SK-N-SH (cell line): Measurements from ENCODE around the gene GRIK1. TPM values are rescaled to one million over a fixed set of nuclear protein-coding genes. Genes with fewer than 3 reads are reported as not detected.

Source experiments
- CTCF ChIA-PET: fragments of 300-600, 350-600 bp; formaldehyde crosslinking; extraction: SDS; loops from one replicate; lab custom pipeline; 2021; lab: Yijun Ruan, JAX
- POLR2A ChIA-PET: fragments of 350-600 bp; sonication (Branson Sonifier 250); formaldehyde crosslinking; extraction: SDS; loops from one replicate; lab custom pipeline; 2020; ENCODE audit warnings: antibody characterized with exemption, inconsistent platforms; lab: Yijun Ruan, JAX
- DNase-seq: peaks from one replicate; pipeline ENCODE4 v3.0.0; 2012
- H2AFZ ChIP-seq: fragments of 200-600 bp; sonication (generic); 2 replicates; pipeline ENCODE4 v1.8.1; 2016; ENCODE audit warnings: antibody characterized with exemption, mild to moderate bottlenecking, low read depth
- H3F3A ChIP-seq: fragments of 200-600 bp; sonication (generic); replicated peaks from 2 replicates; pipeline ENCODE3; 2016; ENCODE audit warnings: antibody characterized with exemption, mild to moderate bottlenecking; ENCODE audit not compliant: insufficient read depth
- H3K27ac ChIP-seq, 2 experiments: fragments of 200-500 bp in 1 of 2; fragments of 200-600 bp in 1 of 2; sonication (Bioruptor generic) in 1 of 2; sonication (generic), shearing (Covaris generic) in 1 of 2; 2 replicates each; pipeline versions ENCODE4 v1.5.1 to v1.6.1; 2014 to 2016; ENCODE audit warnings: low read depth in 2 of 2, inconsistent platforms in 1 of 2, low read length in 1 of 2, mild to moderate bottlenecking in 1 of 2, mixed read lengths in 1 of 2
- H3K27me3 ChIP-seq: fragments of 200-600 bp; sonication (generic), shearing (Covaris generic); 2 replicates; pipeline ENCODE4 v1.6.1; 2016; ENCODE audit warnings: mixed run types; ENCODE audit not compliant: insufficient read depth
- H3K36me3 ChIP-seq, 2 experiments: fragments of 200-500 bp in 1 of 2; fragments of 200-600 bp in 1 of 2; sonication (Bioruptor generic) in 1 of 2; sonication (generic) in 1 of 2; replicated peaks in 1 of 2; 2 replicates each; pipeline versions ENCODE3 to v1.5.1; 2014 to 2016; ENCODE audit warnings: low read length in 1 of 2, mild to moderate bottlenecking in 1 of 2; ENCODE audit not compliant: insufficient read depth in 2 of 2, control insufficient read depth in 1 of 2
- H3K4me1 ChIP-seq, 2 experiments: fragments of 200-500 bp in 1 of 2; fragments of 200-600 bp in 1 of 2; sonication (Bioruptor generic) in 1 of 2; sonication (generic), shearing (Covaris generic) in 1 of 2; 2 replicates each; pipeline versions ENCODE4 v1.5.1 to v1.6.1; 2014 to 2016; ENCODE audit warnings: low read depth in 1 of 2, low read length in 1 of 2, mixed run types in 1 of 2; ENCODE audit not compliant: insufficient read depth in 2 of 2, control insufficient read depth in 1 of 2
- H3K4me2 ChIP-seq: fragments of 200-600 bp; sonication (generic), shearing (Covaris generic); 2 replicates; pipeline ENCODE4 v1.6.1; 2017; ENCODE audit warnings: mixed run types
- H3K4me3 ChIP-seq, 2 experiments: fragments of 200-500 bp in 1 of 2; fragments of 200-600 bp in 1 of 2; sonication (Bioruptor generic) in 1 of 2; sonication (generic), shearing (Covaris generic) in 1 of 2; 2 replicates each; pipeline versions ENCODE4 v1.5.1 to v1.8.1; 2014 to 2016; ENCODE audit warnings: low read depth in 2 of 2, inconsistent platforms in 1 of 2, low read length in 1 of 2, mild to moderate bottlenecking in 1 of 2, mixed read lengths in 1 of 2, moderate library complexity in 1 of 2
- H3K79me2 ChIP-seq: fragments of 200-600 bp; sonication (generic); 2 replicates; pipeline ENCODE4 v1.8.1; 2017; ENCODE audit warnings: mild to moderate bottlenecking; ENCODE audit not compliant: insufficient read depth
- H3K9ac ChIP-seq: fragments of 200-600 bp; sonication (generic); 2 replicates; pipeline ENCODE4 v1.6.1; 2017; ENCODE audit warnings: mixed run types
- H3K9me2 ChIP-seq: fragments of 200-600 bp; sonication (generic); 2 replicates; pipeline ENCODE4 v1.6.1; 2017; ENCODE audit warnings: mixed run types
- H3K9me3 ChIP-seq: fragments of 200-600 bp; sonication (generic); 2 replicates; pipeline ENCODE4 v1.6.1; 2017; ENCODE audit warnings: mixed run types, mild to moderate bottlenecking, moderate library complexity
- H4K20me1 ChIP-seq: fragments of 200-600 bp; sonication (generic); 2 replicates; pipeline ENCODE4 v1.6.1; 2017; ENCODE audit warnings: mild to moderate bottlenecking, mixed run types; ENCODE audit not compliant: insufficient read depth
- CHD2 ChIP-seq: fragments of 150-350 bp; IDR thresholded peaks from 2 replicates; pipeline ENCODE4 v1.6.1; 2018; ENCODE audit warnings: low read length; ENCODE audit not compliant: partially characterized antibody
- FOXJ3 ChIP-seq: sonication (generic); formaldehyde crosslinking; IDR thresholded peaks from 2 replicates; pipeline ENCODE4 v1.5.1; 2020; ENCODE audit warnings: mild to moderate bottlenecking, missing genetic modification reagents
- FOXM1 ChIP-seq: IDR thresholded peaks from 2 replicates; pipeline ENCODE4 v1.4.0; 2012; ENCODE audit warnings: low read depth, mild to moderate bottlenecking
- GABPA ChIP-seq: IDR thresholded peaks from 2 replicates; pipeline ENCODE4 v1.4.0; 2012; ENCODE audit warnings: low read depth, mild to moderate bottlenecking
- GATA2 ChIP-seq: sonication (generic); formaldehyde crosslinking; IDR thresholded peaks from 2 replicates; pipeline ENCODE4 v1.5.0; 2020; ENCODE audit warnings: mild to moderate bottlenecking, missing genetic modification reagents
- JUND ChIP-seq: IDR thresholded peaks from 2 replicates; pipeline ENCODE4 v1.4.0; 2012
- NRF1 ChIP-seq: IDR thresholded peaks from 2 replicates; pipeline ENCODE4 v1.6.1; 2012; ENCODE audit warnings: low read depth, mild to moderate bottlenecking, low read length
- POLR2AphosphoS5 ChIP-seq: IDR thresholded peaks from 2 replicates; pipeline ENCODE4 v1.6.1; 2012; ENCODE audit warnings: low read depth, low read length
- RFX5 ChIP-seq: IDR thresholded peaks from 2 replicates; pipeline ENCODE4 v1.6.1; 2012; ENCODE audit warnings: mild to moderate bottlenecking, improper control_type of control experiment, low read length
- SIN3A ChIP-seq: IDR thresholded peaks from 2 replicates; pipeline ENCODE4 v1.6.1; 2012; ENCODE audit warnings: low read depth, mild to moderate bottlenecking, low read length, moderate library complexity, borderline replicate concordance
- TAF1 ChIP-seq: IDR thresholded peaks from 2 replicates; pipeline ENCODE4 v1.6.1; 2012; ENCODE audit warnings: low read depth, mild to moderate bottlenecking, low read length, moderate library complexity, borderline replicate concordance
- TEAD4 ChIP-seq: IDR thresholded peaks from 2 replicates; pipeline ENCODE4 v1.4.0; 2012; ENCODE audit warnings: mild to moderate bottlenecking, borderline replicate concordance; ENCODE audit not compliant: insufficient read depth
- WGBS: methylation state at CpG from one replicate; pipeline ENCODE4 v1.1.6; 2017; ENCODE audit warnings: low lambda C conversion rate; 5-methylcytosine and 5-hydroxymethylcytosine counted together
- polyA plus RNA-seq, 3 experiments: library from polyadenylated mRNA; depleted of rRNA; stranded (reverse); fragments of >200 nt; gene quantifications; 2 replicates each; pipeline ENCODE4 v1.2.3, GENCODE V29; 2012
- TF ChIP-seq, protein P1 (sequence below): fragments of 150-350 bp; IDR thresholded peaks from 2 replicates; pipeline ENCODE4 v1.6.1; 2016; ENCODE audit warnings: mild to moderate bottlenecking, low read depth, low read length
- TF ChIP-seq, protein P2 (sequence below): IDR thresholded peaks from 2 replicates; pipeline ENCODE4; 2012
- TF ChIP-seq, protein P3 (sequence below): fragments of 200-600 bp; sonication (generic); IDR thresholded peaks from 2 replicates; pipeline ENCODE4 v1.6.1; 2017; ENCODE audit warnings: antibody characterized with exemption, mild to moderate bottlenecking, moderate library complexity
- TF ChIP-seq, protein P4 (sequence below): IDR thresholded peaks from 2 replicates; pipeline ENCODE4 v1.4.0; 2012; ENCODE audit warnings: low read depth, borderline replicate concordance
- TF ChIP-seq, protein P5 (sequence below): IDR thresholded peaks from 2 replicates; pipeline ENCODE4 v1.4.0; 2012; ENCODE audit warnings: low read depth
- TF ChIP-seq, protein P6 (sequence below): fragments of 150-350 bp; IDR thresholded peaks from 2 replicates; pipeline ENCODE4 v1.6.1; 2017; ENCODE audit warnings: antibody characterized with exemption, low read length, low read depth, borderline replicate concordance
- TF ChIP-seq, protein P7 (sequence below): IDR thresholded peaks from 2 replicates; pipeline ENCODE4 v1.6.1; 2012; ENCODE audit warnings: mild to moderate bottlenecking, low read depth, low read length, moderate library complexity

Gene GRIK1
- polyA plus RNA-seq, 1 of the 3 experiments (the other 2 are of a cell fraction): not detected

DNA sequence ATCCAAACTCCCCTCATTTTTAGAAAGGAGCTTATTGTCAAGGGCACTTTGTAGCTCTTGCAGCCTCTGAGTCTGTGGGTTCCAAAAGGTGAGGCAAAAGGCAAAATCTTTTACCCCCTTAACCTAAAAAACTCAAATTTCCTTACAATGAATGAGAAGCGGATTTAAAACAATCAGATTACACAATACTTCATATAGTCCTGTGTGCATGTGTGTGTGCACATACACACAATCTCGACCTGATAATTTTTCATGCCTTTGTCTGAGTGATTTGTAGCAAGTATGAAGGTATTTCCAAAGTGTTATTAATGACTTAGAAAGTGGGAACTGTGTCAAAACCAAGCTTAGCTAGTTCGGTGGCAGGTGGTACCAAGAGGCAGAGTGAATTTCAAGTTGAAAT is 42.9 kb downstream of the GRIK1 start (continued):
- TF ChIP-seq, protein P1, sequence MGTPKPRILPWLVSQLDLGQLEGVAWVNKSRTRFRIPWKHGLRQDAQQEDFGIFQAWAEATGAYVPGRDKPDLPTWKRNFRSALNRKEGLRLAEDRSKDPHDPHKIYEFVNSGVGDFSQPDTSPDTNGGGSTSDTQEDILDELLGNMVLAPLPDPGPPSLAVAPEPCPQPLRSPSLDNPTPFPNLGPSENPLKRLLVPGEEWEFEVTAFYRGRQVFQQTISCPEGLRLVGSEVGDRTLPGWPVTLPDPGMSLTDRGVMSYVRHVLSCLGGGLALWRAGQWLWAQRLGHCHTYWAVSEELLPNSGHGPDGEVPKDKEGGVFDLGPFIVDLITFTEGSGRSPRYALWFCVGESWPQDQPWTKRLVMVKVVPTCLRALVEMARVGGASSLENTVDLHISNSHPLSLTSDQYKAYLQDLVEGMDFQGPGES: no peak
- no peak for TF ChIP-seq JUND
- TF ChIP-seq, protein P2, sequence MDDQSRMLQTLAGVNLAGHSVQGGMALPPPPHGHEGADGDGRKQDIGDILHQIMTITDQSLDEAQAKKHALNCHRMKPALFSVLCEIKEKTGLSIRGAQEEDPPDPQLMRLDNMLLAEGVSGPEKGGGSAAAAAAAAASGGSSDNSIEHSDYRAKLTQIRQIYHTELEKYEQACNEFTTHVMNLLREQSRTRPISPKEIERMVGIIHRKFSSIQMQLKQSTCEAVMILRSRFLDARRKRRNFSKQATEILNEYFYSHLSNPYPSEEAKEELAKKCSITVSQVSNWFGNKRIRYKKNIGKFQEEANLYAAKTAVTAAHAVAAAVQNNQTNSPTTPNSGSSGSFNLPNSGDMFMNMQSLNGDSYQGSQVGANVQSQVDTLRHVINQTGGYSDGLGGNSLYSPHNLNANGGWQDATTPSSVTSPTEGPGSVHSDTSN: no peak

DNA sequence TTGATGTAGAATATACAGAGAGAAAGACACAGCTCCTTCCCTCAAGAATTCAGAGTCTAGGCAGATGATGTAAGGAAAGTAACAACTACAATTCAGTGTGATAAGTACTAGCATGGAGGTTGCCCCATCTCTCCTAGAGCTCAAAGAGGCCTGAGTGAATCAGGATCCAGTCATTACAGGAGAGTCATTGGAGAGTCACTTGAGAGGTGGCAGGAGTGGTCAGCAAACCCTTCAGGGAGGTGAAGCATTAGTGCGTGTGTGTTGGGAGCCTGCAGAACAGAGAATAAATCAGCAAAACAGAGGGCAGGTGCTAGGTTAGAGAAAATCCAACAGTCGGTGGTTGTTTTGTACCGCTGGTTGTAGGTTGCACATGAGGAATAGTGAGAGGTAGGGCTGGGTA is 46.1 kb downstream of the GRIK1 start:
- H3K36me3 ChIP-seq: no peaks in the 10 kb centered on the region
- CTCF ChIA-PET: interaction anchor here (0.7 kb wide), 1 partner anchor 231 kb away, joined by 3 read pairs; no protein-coding TSS in a partner anchor
- 47% methylated on average over 3 of the region's 3 CpGs for WGBS

More for the DNA sequence above, 46.1 kb downstream of the GRIK1 start:
- no peak for DNase-seq
- Histone ChIP-seq H3K4me3 (no peak overlapping the region), H2AFZ (no peak overlapping the region), H3F3A (no peaks in the 10 kb centered on the region), H4K20me1 (no peaks in the 10 kb centered on the region), H3K9me2 (no peaks in the 10 kb centered on the region), H3K4me1 (no peaks in the 10 kb centered on the region), H3K4me2 (no peak overlapping the region), H3K9me3 (no peaks in the 10 kb centered on the region), H3K27me3 (peaks cover 11% of the 10 kb centered on the region; the same call in 1 of the 2 replicates), H3K27ac (no peak overlapping the region), H3K9ac (no peak overlapping the region), H3K79me2 (no peaks in the 10 kb centered on the region)
- TF ChIP-seq TEAD4: no peak
- TF ChIP-seq SIN3A: no peak
- TF ChIP-seq GATA2: no peak
- TF ChIP-seq, protein P3, sequence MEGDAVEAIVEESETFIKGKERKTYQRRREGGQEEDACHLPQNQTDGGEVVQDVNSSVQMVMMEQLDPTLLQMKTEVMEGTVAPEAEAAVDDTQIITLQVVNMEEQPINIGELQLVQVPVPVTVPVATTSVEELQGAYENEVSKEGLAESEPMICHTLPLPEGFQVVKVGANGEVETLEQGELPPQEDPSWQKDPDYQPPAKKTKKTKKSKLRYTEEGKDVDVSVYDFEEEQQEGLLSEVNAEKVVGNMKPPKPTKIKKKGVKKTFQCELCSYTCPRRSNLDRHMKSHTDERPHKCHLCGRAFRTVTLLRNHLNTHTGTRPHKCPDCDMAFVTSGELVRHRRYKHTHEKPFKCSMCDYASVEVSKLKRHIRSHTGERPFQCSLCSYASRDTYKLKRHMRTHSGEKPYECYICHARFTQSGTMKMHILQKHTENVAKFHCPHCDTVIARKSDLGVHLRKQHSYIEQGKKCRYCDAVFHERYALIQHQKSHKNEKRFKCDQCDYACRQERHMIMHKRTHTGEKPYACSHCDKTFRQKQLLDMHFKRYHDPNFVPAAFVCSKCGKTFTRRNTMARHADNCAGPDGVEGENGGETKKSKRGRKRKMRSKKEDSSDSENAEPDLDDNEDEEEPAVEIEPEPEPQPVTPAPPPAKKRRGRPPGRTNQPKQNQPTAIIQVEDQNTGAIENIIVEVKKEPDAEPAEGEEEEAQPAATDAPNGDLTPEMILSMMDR: no peak
- no peak for TF ChIP-seq NRF1
- TF ChIP-seq, protein P4, sequence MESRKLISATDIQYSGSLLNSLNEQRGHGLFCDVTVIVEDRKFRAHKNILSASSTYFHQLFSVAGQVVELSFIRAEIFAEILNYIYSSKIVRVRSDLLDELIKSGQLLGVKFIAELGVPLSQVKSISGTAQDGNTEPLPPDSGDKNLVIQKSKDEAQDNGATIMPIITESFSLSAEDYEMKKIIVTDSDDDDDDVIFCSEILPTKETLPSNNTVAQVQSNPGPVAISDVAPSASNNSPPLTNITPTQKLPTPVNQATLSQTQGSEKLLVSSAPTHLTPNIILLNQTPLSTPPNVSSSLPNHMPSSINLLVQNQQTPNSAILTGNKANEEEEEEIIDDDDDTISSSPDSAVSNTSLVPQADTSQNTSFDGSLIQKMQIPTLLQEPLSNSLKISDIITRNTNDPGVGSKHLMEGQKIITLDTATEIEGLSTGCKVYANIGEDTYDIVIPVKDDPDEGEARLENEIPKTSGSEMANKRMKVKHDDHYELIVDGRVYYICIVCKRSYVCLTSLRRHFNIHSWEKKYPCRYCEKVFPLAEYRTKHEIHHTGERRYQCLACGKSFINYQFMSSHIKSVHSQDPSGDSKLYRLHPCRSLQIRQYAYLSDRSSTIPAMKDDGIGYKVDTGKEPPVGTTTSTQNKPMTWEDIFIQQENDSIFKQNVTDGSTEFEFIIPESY: no peak
- TF ChIP-seq TAF1: no peak
- TF ChIP-seq, protein P5, sequence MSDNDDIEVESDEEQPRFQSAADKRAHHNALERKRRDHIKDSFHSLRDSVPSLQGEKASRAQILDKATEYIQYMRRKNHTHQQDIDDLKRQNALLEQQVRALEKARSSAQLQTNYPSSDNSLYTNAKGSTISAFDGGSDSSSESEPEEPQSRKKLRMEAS: no peak
- TF ChIP-seq GABPA: no peak
- TF ChIP-seq, protein P6, sequence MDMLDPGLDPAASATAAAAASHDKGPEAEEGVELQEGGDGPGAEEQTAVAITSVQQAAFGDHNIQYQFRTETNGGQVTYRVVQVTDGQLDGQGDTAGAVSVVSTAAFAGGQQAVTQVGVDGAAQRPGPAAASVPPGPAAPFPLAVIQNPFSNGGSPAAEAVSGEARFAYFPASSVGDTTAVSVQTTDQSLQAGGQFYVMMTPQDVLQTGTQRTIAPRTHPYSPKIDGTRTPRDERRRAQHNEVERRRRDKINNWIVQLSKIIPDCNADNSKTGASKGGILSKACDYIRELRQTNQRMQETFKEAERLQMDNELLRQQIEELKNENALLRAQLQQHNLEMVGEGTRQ: no peak
- TF ChIP-seq POLR2AphosphoS5: no peak
- no peak for TF ChIP-seq RFX5
- no peak for TF ChIP-seq FOXM1
- TF ChIP-seq FOXJ3: no peak
- TF ChIP-seq, protein P7, sequence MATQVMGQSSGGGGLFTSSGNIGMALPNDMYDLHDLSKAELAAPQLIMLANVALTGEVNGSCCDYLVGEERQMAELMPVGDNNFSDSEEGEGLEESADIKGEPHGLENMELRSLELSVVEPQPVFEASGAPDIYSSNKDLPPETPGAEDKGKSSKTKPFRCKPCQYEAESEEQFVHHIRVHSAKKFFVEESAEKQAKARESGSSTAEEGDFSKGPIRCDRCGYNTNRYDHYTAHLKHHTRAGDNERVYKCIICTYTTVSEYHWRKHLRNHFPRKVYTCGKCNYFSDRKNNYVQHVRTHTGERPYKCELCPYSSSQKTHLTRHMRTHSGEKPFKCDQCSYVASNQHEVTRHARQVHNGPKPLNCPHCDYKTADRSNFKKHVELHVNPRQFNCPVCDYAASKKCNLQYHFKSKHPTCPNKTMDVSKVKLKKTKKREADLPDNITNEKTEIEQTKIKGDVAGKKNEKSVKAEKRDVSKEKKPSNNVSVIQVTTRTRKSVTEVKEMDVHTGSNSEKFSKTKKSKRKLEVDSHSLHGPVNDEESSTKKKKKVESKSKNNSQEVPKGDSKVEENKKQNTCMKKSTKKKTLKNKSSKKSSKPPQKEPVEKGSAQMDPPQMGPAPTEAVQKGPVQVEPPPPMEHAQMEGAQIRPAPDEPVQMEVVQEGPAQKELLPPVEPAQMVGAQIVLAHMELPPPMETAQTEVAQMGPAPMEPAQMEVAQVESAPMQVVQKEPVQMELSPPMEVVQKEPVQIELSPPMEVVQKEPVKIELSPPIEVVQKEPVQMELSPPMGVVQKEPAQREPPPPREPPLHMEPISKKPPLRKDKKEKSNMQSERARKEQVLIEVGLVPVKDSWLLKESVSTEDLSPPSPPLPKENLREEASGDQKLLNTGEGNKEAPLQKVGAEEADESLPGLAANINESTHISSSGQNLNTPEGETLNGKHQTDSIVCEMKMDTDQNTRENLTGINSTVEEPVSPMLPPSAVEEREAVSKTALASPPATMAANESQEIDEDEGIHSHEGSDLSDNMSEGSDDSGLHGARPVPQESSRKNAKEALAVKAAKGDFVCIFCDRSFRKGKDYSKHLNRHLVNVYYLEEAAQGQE: no peak
- TF ChIP-seq, protein P2: no peak
- no peak for TF ChIP-seq JUND
- TF ChIP-seq CHD2: no peak
- POLR2A ChIA-PET: no interaction called here
